Neural cell (in vitro differentiated cells): Measurements from ENCODE around the gene CUL2. TPM values are rescaled to one million over a fixed set of nuclear protein-coding genes. Genes with fewer than 3 reads are reported as not detected.

Experiments
- H2AFZ ChIP-seq: fragments of 200-600, 300-800 bp; sonication (generic), shearing (Covaris generic); 2 replicates; pipeline ENCODE4 v1.6.0; 2014; ENCODE audit warnings: low read depth, mild to moderate bottlenecking, antibody characterized with exemption, low read length, moderate library complexity
- H3F3A ChIP-seq: fragments of 200-600 bp; shearing (Covaris generic); 2 replicates; pipeline ENCODE4 v1.6.1; 2016; ENCODE audit warnings: mild to moderate bottlenecking, moderate library complexity, mixed read lengths, antibody characterized with exemption, low read length; ENCODE audit not compliant: insufficient read depth, poor library complexity, severe bottlenecking
- H3K27ac ChIP-seq: fragments of 200-600, 300-800 bp; sonication (generic), shearing (Covaris generic); 2 replicates; pipeline ENCODE4 v1.5.1; 2014; ENCODE audit warnings: mild to moderate bottlenecking, low read length, moderate library complexity
- H3K27me3 ChIP-seq: fragments of 300-800, 200-600 bp; sonication (generic), shearing (Covaris generic); 2 replicates; pipeline ENCODE4 v1.6.0; 2014; ENCODE audit warnings: mild to moderate bottlenecking, low read depth, low read length, moderate library complexity; ENCODE audit not compliant: insufficient read depth
- H3K36me3 ChIP-seq: fragments of 300-800, 200-600 bp; sonication (generic), shearing (Covaris generic); 2 replicates; pipeline ENCODE4 v1.5.1; 2014; ENCODE audit warnings: mild to moderate bottlenecking, antibody characterized with exemption, low read length, moderate library complexity; ENCODE audit not compliant: insufficient read depth
- H3K4me2 ChIP-seq: fragments of 300-800, 200-600 bp; sonication (generic), shearing (Covaris generic); 2 replicates; pipeline ENCODE4 v1.6.0; 2014; ENCODE audit warnings: mild to moderate bottlenecking, low read length
- H3K4me3 ChIP-seq: fragments of 300-800, 200-600 bp; sonication (generic), shearing (Covaris generic); 2 replicates; pipeline ENCODE4 v1.5.1; 2014; ENCODE audit warnings: mild to moderate bottlenecking, low read length, moderate library complexity
- H3K79me2 ChIP-seq: fragments of 200-600 bp; shearing (Covaris generic); replicated peaks from 2 replicates; pipeline ENCODE4 v1.6.0; 2014; ENCODE audit warnings: mild to moderate bottlenecking, low read length, moderate library complexity; ENCODE audit not compliant: insufficient read depth
- H3K9ac ChIP-seq: fragments of 300-800, 200-600 bp; sonication (generic), shearing (Covaris generic); 2 replicates; pipeline ENCODE4 v1.6.1; 2016; ENCODE audit warnings: mild to moderate bottlenecking, low read length, mixed read lengths
- H3K9me2 ChIP-seq: fragments of 200-600 bp; shearing (Covaris generic); 2 replicates; pipeline ENCODE4 v1.6.1; 2016; ENCODE audit warnings: mild to moderate bottlenecking, low read length, mixed read lengths; ENCODE audit not compliant: insufficient read depth
- H3K9me3 ChIP-seq: fragments of 200-600, 300-800 bp; sonication (generic), shearing (Covaris generic); 2 replicates; pipeline ENCODE4 v1.6.1; 2016; ENCODE audit warnings: mild to moderate bottlenecking, mixed run types, low read length, moderate library complexity, mixed read lengths
- H4K20me1 ChIP-seq: fragments of 200-600 bp; shearing (Covaris generic); 2 replicates; pipeline ENCODE4 v1.6.1; 2016; ENCODE audit warnings: mild to moderate bottlenecking, mixed run types; ENCODE audit not compliant: insufficient read depth
- EP300 ChIP-seq: fragments of 450-650 bp; conservative IDR thresholded peaks from 2 replicates; pipeline ENCODE4 v1.6.1; 2014; ENCODE audit warnings: antibody characterized with exemption, mild to moderate bottlenecking, moderate library complexity; ENCODE audit not compliant: poor library complexity, severe bottlenecking
- EZH2 ChIP-seq: fragments of 200-600, 300-800 bp; shearing (Covaris generic), sonication (generic); IDR thresholded peaks from 2 replicates; pipeline ENCODE4 v1.6.1; 2014; ENCODE audit warnings: antibody characterized with exemption, low read length, borderline replicate concordance, mild to moderate bottlenecking; ENCODE audit not compliant: insufficient read depth, poor library complexity, severe bottlenecking
- MXI1 ChIP-seq: fragments of 450-650 bp; conservative IDR thresholded peaks from 2 replicates; pipeline ENCODE4 v1.6.1; 2014; ENCODE audit warnings: antibody characterized with exemption, mild to moderate bottlenecking; ENCODE audit not compliant: poor library complexity, severe bottlenecking
- POLR2AphosphoS5 ChIP-seq: IDR thresholded peaks from 2 replicates; pipeline ENCODE4 v1.6.1; 2012
- RAD21 ChIP-seq: fragments of 450-650 bp; conservative IDR thresholded peaks from 2 replicates; pipeline ENCODE4 v1.6.1; 2014; ENCODE audit warnings: antibody characterized with exemption, mild to moderate bottlenecking, moderate library complexity
- REST ChIP-seq: IDR thresholded peaks from 2 replicates; pipeline ENCODE4 v1.6.1; 2012; ENCODE audit warnings: borderline replicate concordance
- SMC3 ChIP-seq: fragments of 450-650 bp; conservative IDR thresholded peaks from 2 replicates; pipeline ENCODE4 v1.6.1; 2014; ENCODE audit warnings: antibody characterized with exemption, mild to moderate bottlenecking, moderate library complexity; ENCODE audit not compliant: poor library complexity
- TAF1 ChIP-seq: IDR thresholded peaks from 2 replicates; pipeline ENCODE4 v1.6.1; 2012; ENCODE audit warnings: low read depth
- polyA plus RNA-seq: library from polyadenylated mRNA; depleted of rRNA; stranded (reverse); fragments of >200 nt; gene quantifications from 2 replicates; pipeline ENCODE4 v1.2.3, GENCODE V29; 2014
- TF ChIP-seq, protein P1 (sequence below): fragments of 450-650 bp; IDR thresholded peaks from 2 replicates; pipeline ENCODE4 v1.5.1; 2014; ENCODE audit warnings: antibody characterized with exemption, mild to moderate bottlenecking, moderate library complexity; ENCODE audit not compliant: poor library complexity, severe bottlenecking

CUL2 gene
- polyA plus RNA-seq, 1 donor from 2014 or later, result 40.5 TPM

DNA sequence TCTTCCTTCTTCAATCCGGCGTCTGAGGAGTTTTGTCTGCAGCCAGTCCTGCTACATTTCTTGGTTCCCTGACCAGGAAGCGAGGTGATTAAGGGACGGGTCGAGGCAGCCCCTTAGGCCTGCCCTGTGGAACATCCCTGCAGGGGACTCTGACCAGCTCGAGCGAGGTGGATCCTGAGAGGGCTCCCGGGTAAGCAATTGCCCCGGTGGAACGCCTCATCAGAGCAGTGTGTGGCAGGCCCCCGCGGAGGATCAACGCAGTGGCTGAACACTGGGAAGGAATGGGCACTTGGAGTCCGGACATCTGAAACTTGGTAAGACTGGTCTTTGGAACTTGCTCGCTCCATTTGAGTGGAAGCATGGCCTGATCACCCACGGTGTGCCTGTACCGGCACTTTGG lies 121.0 kb downstream of the CUL2 start:
- TF ChIP-seq EZH2 (no peak), EP300 (no peak), SMC3 (no peak), TAF1 (no peak), RAD21 (no peak), REST (no peak), POLR2AphosphoS5 (no peak), MXI1 (no peak)
- TF ChIP-seq, protein P1, sequence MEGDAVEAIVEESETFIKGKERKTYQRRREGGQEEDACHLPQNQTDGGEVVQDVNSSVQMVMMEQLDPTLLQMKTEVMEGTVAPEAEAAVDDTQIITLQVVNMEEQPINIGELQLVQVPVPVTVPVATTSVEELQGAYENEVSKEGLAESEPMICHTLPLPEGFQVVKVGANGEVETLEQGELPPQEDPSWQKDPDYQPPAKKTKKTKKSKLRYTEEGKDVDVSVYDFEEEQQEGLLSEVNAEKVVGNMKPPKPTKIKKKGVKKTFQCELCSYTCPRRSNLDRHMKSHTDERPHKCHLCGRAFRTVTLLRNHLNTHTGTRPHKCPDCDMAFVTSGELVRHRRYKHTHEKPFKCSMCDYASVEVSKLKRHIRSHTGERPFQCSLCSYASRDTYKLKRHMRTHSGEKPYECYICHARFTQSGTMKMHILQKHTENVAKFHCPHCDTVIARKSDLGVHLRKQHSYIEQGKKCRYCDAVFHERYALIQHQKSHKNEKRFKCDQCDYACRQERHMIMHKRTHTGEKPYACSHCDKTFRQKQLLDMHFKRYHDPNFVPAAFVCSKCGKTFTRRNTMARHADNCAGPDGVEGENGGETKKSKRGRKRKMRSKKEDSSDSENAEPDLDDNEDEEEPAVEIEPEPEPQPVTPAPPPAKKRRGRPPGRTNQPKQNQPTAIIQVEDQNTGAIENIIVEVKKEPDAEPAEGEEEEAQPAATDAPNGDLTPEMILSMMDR, result no peak
- no peak overlapping the region for H3K9ac ChIP-seq
- no peak overlapping the region for H3K27ac ChIP-seq
- H3K9me2 ChIP-seq, result no peaks in the 10 kb centered on the region
- no peaks in the 10 kb centered on the region for H4K20me1 ChIP-seq
- H3K36me3 ChIP-seq, result no peaks in the 10 kb centered on the region
- no peak overlapping the region for H3K4me2 ChIP-seq
- H3K4me3 ChIP-seq, result no peak overlapping the region
- H3K9me3 ChIP-seq, result no peaks in the 10 kb centered on the region
- H3K79me2 ChIP-seq, result no peaks in the 10 kb centered on the region
- H3K27me3 ChIP-seq, result no peaks in the 10 kb centered on the region
- H3F3A ChIP-seq, result no peaks in the 10 kb centered on the region
- no peak overlapping the region for H2AFZ ChIP-seq

DNA sequence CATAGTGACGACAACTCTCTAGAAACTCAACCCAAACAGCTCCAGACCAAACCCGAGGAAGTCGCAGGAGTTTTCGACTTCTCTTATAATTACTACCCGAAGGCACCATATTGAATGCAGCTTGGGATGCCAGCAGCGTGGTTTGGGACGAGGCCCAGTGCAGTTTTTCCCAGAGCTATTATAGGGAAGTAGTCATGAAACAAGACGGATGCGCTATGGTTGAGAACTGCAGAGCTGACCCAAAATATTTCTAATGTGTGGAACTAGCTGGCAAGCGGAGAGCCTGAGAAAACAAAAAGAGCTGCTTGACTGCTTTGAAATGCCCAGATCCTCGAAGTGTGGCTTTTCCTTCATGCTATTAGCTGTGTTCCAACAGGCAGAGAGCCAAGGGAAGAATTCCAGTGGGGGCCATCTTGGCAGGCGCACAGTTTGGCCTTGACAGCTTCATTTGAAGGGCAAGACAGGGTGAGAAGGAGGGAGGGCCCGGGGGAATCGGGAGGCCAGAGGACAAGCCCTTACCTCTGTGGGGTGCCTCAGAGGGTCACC lies 122.7 kb downstream of the CUL2 start:
- no peak overlapping the region for H2AFZ ChIP-seq

More for the DNA sequence above, 122.7 kb downstream of the CUL2 start:
- H3K9me2 ChIP-seq, result no peaks in the 10 kb centered on the region
- H3K27ac ChIP-seq, result no peak overlapping the region
- no peaks in the 10 kb centered on the region for H3K27me3 ChIP-seq
- TF ChIP-seq EP300 (no peak), SMC3 (no peak), MXI1 (no peak), REST (no peak), RAD21 (no peak), TAF1 (no peak), EZH2 (no peak), POLR2AphosphoS5 (no peak)
- TF ChIP-seq, protein P1, result no peak
- H3F3A ChIP-seq, result no peaks in the 10 kb centered on the region
- H3K79me2 ChIP-seq, result no peaks in the 10 kb centered on the region
- H4K20me1 ChIP-seq, result no peaks in the 10 kb centered on the region
- no peak overlapping the region for H3K4me2 ChIP-seq
- H3K4me3 ChIP-seq, result no peak overlapping the region
- no peak overlapping the region for H3K9ac ChIP-seq
- H3K9me3 ChIP-seq, result no peaks in the 10 kb centered on the region
- H3K36me3 ChIP-seq, result no peaks in the 10 kb centered on the region
